ENCODE results near the gene TWIST2. TPM values are rescaled to one million over a fixed set of nuclear protein-coding genes. Genes with fewer than 3 reads are reported as not detected.

The TWIST2 gene
- total and polyA plus RNA-seq, 10 of the 15 experiments (the other 5 are each of a cell fraction or from before 2014, with no cell fraction given), result not detected

GRCh38 chr2:238891457-238892203 is 43.7 kb downstream of the TWIST2 start:
- no peak overlapping the region for H3K4me3 ChIP-seq
- H3K9ac ChIP-seq (ENCODE audit: control insufficient read depth, insufficient read depth, low read length), result no peak overlapping the region
- H3K27me3 ChIP-seq (replicated peaks in 1 of 2; ENCODE audit: control insufficient read depth in 2 of 2, insufficient read depth in 2 of 2, low read length in 1 of 2), result no peaks in the 10 kb centered on the region; a peak in 2 of 4 replicates
- in situ Hi-C loops (cut with MboI), result no loop called here
- ChIA-PET CTCF (no interaction called here), SMC1A (ENCODE audit: uncharacterized antibody, unreplicated experiment) (no interaction called here), POLR2A (no interaction called here), RAD21 (ENCODE audit: unreplicated experiment) (no interaction called here)
- H3K4me2 ChIP-seq (ENCODE audit: control insufficient read depth, insufficient read depth), result no peak overlapping the region
- no peaks in the 10 kb centered on the region for H3K79me2 ChIP-seq (ENCODE audit: control insufficient read depth, insufficient read depth, low read length)
- ATAC-seq (no peak), FAIRE-seq (no peak), DNase-seq (ENCODE audit: low read depth, low spot score) (no peak)
- 58% methylated on average over 28 of the region's 29 CpGs for WGBS (ENCODE audit: insufficient coverage, insufficient replicate concordance, low lambda C conversion rate, missing lambda C conversion rate)
- H3K27ac ChIP-seq (ENCODE audit: control insufficient read depth, insufficient read depth), result no peak overlapping the region
- no peaks in the 10 kb centered on the region for H3K36me3 ChIP-seq (ENCODE audit: control insufficient read depth in 2 of 2, insufficient read depth in 2 of 2, low read length in 1 of 2)
- no peaks in the 10 kb centered on the region for H3K4me1 ChIP-seq (ENCODE audit: control insufficient read depth, insufficient read depth, low read length)
- H2AFZ ChIP-seq (ENCODE audit: control insufficient read depth, low read depth, low read length), result no peak overlapping the region
- no peaks in the 10 kb centered on the region for H4K20me1 ChIP-seq (ENCODE audit: control insufficient read depth, insufficient read depth)
- H3K9me3 ChIP-seq (replicated peaks; ENCODE audit: control insufficient read depth, insufficient read depth, low read length), result no peaks in the 10 kb centered on the region
- TF ChIP-seq JUNB (IDR thresholded peaks at IDR 0.05) (no peak), IRF4 (IDR thresholded peaks at IDR 0.05; ENCODE audit: low read depth, low read length) (no peak), ZBTB40 (IDR thresholded peaks at IDR 0.05; ENCODE audit: borderline replicate concordance) (no peak), SKIL (IDR thresholded peaks at IDR 0.05; ENCODE audit: low read depth, poor library complexity, severe bottlenecking) (no peak), NR2C2 (IDR thresholded peaks at IDR 0.05; ENCODE audit: borderline replicate concordance, control insufficient read depth, insufficient read length, low read depth) (no peak), FOXK2 (IDR thresholded peaks at IDR 0.05) (no peak)
- no TSS peak for BruUV-seq (replicated peaks)
- intact Hi-C loops (cut with micrococcal nuclease; ENCODE audit: unreplicated experiment), result no loop called here
